A673 (cell line): ENCODE measurements around the gene MDK. TPM values are rescaled to one million over a fixed set of nuclear protein-coding genes. Genes with fewer than 3 reads are reported as not detected.

Source experiments
- BruUV-seq: library from RNA; stranded (reverse); fragments of 400-500 nt; replicated peaks from 2 replicates; lab custom pipeline; 2021; lab: Mats Ljungman, UMichigan
- CTCF ChIA-PET: fragments of 300-600 bp; sonication (Branson Sonifier 250); formaldehyde crosslinking; loops from one replicate; lab custom pipeline; 2022; ENCODE audit warnings: antibody characterized with exemption; lab: Charles Lee
- POLR2A ChIA-PET: fragments of 300-600 bp; sonication (Branson Sonifier 250); formaldehyde crosslinking; loops from one replicate; lab custom pipeline; 2022; ENCODE audit warnings: antibody characterized with exemption; ENCODE audit not compliant: low non-redundant PET; lab: Charles Lee
- DNase-seq: peaks from one replicate; pipeline ENCODE4 v3.0.0-alpha.2; 2015; ENCODE audit warnings: low spot score
- H3K27ac ChIP-seq: fragments of 200-600 bp; sonication (generic); 2 replicates; pipeline ENCODE4 v1.5.1; 2016; ENCODE audit warnings: mixed run types, low read depth, mild to moderate bottlenecking, mixed read lengths, antibody characterized with exemption, low read length; ENCODE audit not compliant: poor library complexity, severe bottlenecking
- H3K27me3 ChIP-seq: fragments of 200-600 bp; sonication (generic); replicated peaks from 2 replicates; pipeline ENCODE4 v1.6.1; 2017; ENCODE audit warnings: mixed run types, low read depth, mild to moderate bottlenecking, mixed read lengths, antibody characterized with exemption, low read length; ENCODE audit not compliant: insufficient read depth, poor library complexity
- H3K36me3 ChIP-seq: fragments of 200-600 bp; sonication (generic); 2 replicates; pipeline ENCODE4 v1.6.1; 2016; ENCODE audit warnings: mixed run types, mild to moderate bottlenecking, mixed read lengths, antibody characterized with exemption, low read length; ENCODE audit not compliant: insufficient read depth, poor library complexity, severe bottlenecking
- H3K4me1 ChIP-seq: fragments of 200-600 bp; sonication (generic); 2 replicates; pipeline ENCODE4 v1.6.1; 2017; ENCODE audit warnings: mixed run types, mild to moderate bottlenecking, mixed read lengths, antibody characterized with exemption, low read length; ENCODE audit not compliant: insufficient read depth, poor library complexity, severe bottlenecking
- H3K4me3 ChIP-seq: fragments of 200-600 bp; sonication (generic); 2 replicates; pipeline ENCODE4 v1.5.1; 2016; ENCODE audit warnings: low read depth, mixed run types, mild to moderate bottlenecking, mixed read lengths, low read length; ENCODE audit not compliant: poor library complexity, severe bottlenecking
- H3K9me3 ChIP-seq: fragments of 200-600 bp; sonication (generic); 2 replicates; pipeline ENCODE4 v1.6.1; 2016; ENCODE audit warnings: mixed run types, low read depth, mild to moderate bottlenecking, mixed read lengths, antibody characterized with exemption, low read length; ENCODE audit not compliant: poor library complexity, severe bottlenecking
- CTCF ChIP-seq: fragments of 300-800, 200-600 bp; sonication (generic); conservative IDR thresholded peaks from 2 replicates; pipeline ENCODE4 v1.5.1; 2017; ENCODE audit warnings: low read depth, mild to moderate bottlenecking, antibody characterized with exemption, low read length, moderate library complexity, mixed read lengths
- EZH2 ChIP-seq: fragments of 200-600 bp; sonication (generic); IDR thresholded peaks from 2 replicates; pipeline ENCODE4 v1.6.1; 2017; ENCODE audit warnings: borderline replicate concordance, low read depth, mild to moderate bottlenecking, mixed read lengths, antibody characterized with exemption, low read length; ENCODE audit not compliant: poor library complexity, severe bottlenecking
- intact Hi-C: fragments of 100-400 bp; cut with micrococcal nuclease; formaldehyde crosslinking; loops from one replicate; pipeline ENCODE4 v1.10.0; 2022; ENCODE audit not compliant: unreplicated experiment
- total RNA-seq: library from RNA; stranded (reverse); gene quantifications from 2 replicates; pipeline ENCODE4 v1.2.3, GENCODE V29; 2021

The MDK gene
- total RNA-seq, 1 experiment from 2014 or later, result 252 TPM

- intact Hi-C loops, result no loop called here
- Histone ChIP-seq H3K9me3 (no peaks in the 10 kb centered on the region), H3K4me1 (peaks cover 4% of the 10 kb centered on the region), H3K27ac (no peak overlapping the region), H3K36me3 (peaks cover 58% of the 10 kb centered on the region), H3K4me3 (no peak overlapping the region), H3K27me3 (no peaks in the 10 kb centered on the region)
- CTCF ChIA-PET, result interaction anchor here (0.6 kb wide), 1 partner anchor 83 kb away, joined by 3 read pairs; no protein-coding TSS in a partner anchor
- POLR2A ChIA-PET, result interaction anchor here (0.7 kb wide), 1 partner anchor 8 kb away, joined by 3 read pairs; no protein-coding TSS in a partner anchor
- no peak for TF ChIP-seq CTCF
- TF ChIP-seq EZH2, result no peak
- no TSS peak for BruUV-seq
- DNase-seq, result no peak
Measured at GRCh38 chr11:46373787-46374740, 7.4 kb upstream of the MDK start.

- H3K27me3 ChIP-seq, result no peaks in the 10 kb centered on the region
- no peak for TF ChIP-seq EZH2
- no peak for TF ChIP-seq CTCF
- ChIA-PET CTCF (no interaction called here), POLR2A (interaction anchor here (0.7 kb wide), 1 partner anchor 9 kb away, joined by 3 read pairs; no protein-coding TSS in a partner anchor)
- BruUV-seq, result no TSS peak
- intact Hi-C loops, result no loop called here
- H3K9me3 ChIP-seq, result no peaks in the 10 kb centered on the region
- H3K27ac ChIP-seq, result no peak overlapping the region
- peaks cover 56% of the 10 kb centered on the region for H3K36me3 ChIP-seq
- peaks cover 1% of the 10 kb centered on the region for H3K4me1 ChIP-seq
- H3K4me3 ChIP-seq, result no peak overlapping the region
- DNase-seq, result no peak
Measured at GRCh38 chr11:46374815-46375214, 6.7 kb upstream of the MDK start.

- H3K27me3 ChIP-seq, result no peaks in the 10 kb centered on the region
- TF ChIP-seq CTCF (no peak), EZH2 (no peak)
- H3K36me3 ChIP-seq, result peaks cover 49% of the 10 kb centered on the region
- DNase-seq, result no peak
- no peak overlapping the region for H3K4me3 ChIP-seq
- peaks cover 4% of the 10 kb centered on the region for H3K4me1 ChIP-seq
- no peak overlapping the region for H3K27ac ChIP-seq
- ChIA-PET CTCF (interaction anchor here (1.0 kb wide), 1 partner anchor 23 kb away, joined by 6 read pairs; no protein-coding TSS in a partner anchor), POLR2A (interaction anchor here (0.6 kb wide), 1 partner anchor 205 kb away, joined by 3 read pairs; no protein-coding TSS in a partner anchor)
- no TSS peak for BruUV-seq
- intact Hi-C loops, result no loop called here
- H3K9me3 ChIP-seq, result no peaks in the 10 kb centered on the region
Measured at GRCh38 chr11:46375392-46376101, 5.9 kb upstream of the MDK start.
